T-helper 17 cell (primary cell): ENCODE data around the gene SEMA7A. TPM values are rescaled to one million over a fixed set of nuclear protein-coding genes. Genes with fewer than 3 reads are reported as not detected.
"Not testable (repeated sequence)": the region's sequence is repeated elsewhere in the genome, so short reads cannot be mapped to it uniquely, and the experiment has no call there.

Experiments used
- ATAC-seq: fragments of 150-1000 bp; cut with Tn5 transposase; 2 replicates; pipeline ENCODE4 v1.10.0; 2021; ENCODE audit warnings: mild to moderate bottlenecking, moderate library complexity
- DNase-seq, 3 donors: peaks; one replicate each; pipeline versions ENCODE4 v3.0.0 to v3.0.0-alpha.2; 2020 to 2021
- H3K9me3 ChIP-seq: one replicate; pipeline ENCODE4 v1.7.0; 2013; ENCODE audit warnings: low read length, mild to moderate bottlenecking; ENCODE audit not compliant: control insufficient read depth, poor library complexity, severe bottlenecking
- H3K27ac Mint-ChIP-seq: one replicate; pipeline ENCODE4 v1.8.0; 2022; ENCODE audit warnings: mild to moderate bottlenecking, moderate library complexity, mixed read lengths
- H3K27me3 Mint-ChIP-seq: one replicate; pipeline ENCODE4 v1.8.0; 2022; ENCODE audit warnings: mixed read lengths
- H3K36me3 Mint-ChIP-seq: one replicate; pipeline ENCODE4 v1.8.0; 2022; ENCODE audit warnings: low read depth, mixed read lengths
- H3K4me1 Mint-ChIP-seq: one replicate; pipeline ENCODE4 v1.8.0; 2022; ENCODE audit warnings: mild to moderate bottlenecking, mixed read lengths
- H3K4me3 Mint-ChIP-seq: one replicate; pipeline ENCODE4 v1.8.0; 2022; ENCODE audit warnings: mild to moderate bottlenecking, moderate library complexity, mixed read lengths
- total RNA-seq, 4 donors: library from RNA in 2 of 4; stranded (reverse) in 2 of 4; gene quantifications; one replicate each; pipeline ENCODE4 v1.2.3 and lab custom pipeline; 2022 to 2026

Gene SEMA7A
- 1 to 10 TPM; 2.2 to 3.6 TPM for total RNA-seq
- total RNA-seq (lab: John Stamatoyannopoulos, UW): 2.5 to 3.7 reads per million in 2 donors

DNA sequence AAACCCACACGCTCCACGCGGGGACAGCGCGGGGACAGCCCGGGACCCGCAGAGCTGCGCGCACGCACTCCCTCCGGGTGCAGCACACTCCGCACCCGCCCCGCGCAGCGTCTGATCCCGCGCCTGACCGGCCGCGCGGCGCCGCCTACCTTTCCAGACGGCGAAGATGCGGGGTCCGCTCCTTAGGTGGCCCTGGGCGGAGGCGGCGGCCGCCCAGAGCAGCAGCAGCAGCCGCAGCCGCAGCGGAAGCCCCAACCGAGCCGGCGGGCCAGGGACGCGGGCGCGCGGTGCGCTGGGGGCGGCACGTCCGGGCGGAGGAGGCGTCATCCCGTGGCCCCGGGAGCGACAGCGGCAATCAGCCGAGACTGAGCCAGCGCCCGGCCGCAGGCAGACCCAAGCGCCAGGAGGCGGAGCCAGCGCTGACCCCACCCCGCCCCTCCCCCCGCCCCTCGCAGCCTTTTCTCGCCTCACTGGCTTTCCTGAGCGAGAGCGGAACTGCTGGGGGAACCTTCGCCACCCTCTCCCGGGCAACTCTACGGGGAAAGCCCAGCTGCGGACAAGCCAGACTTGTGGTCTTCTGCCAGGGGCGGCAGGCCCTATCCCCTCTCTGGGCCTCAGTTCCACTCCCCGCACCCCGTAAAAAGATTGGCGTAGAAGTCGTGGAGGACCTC is at the start of gene SEMA7A:
SEMA7A (minus strand) TSS at position 367 of the 671 bp plus-strand sequence; CDS start at position 327, 40 bp downstream.
- Mint-ChIP-seq H3K4me3 (peak within 1 kb of the TSS; percentile 85), H3K27me3 (no peaks in the 10 kb centered on the region), H3K4me1 (peaks cover 18% of the 10 kb centered on the region), H3K27ac (no peak within 1 kb of the TSS), H3K36me3 (no peaks in the 10 kb centered on the region)
- ATAC-seq (peak; percentile 79), DNase-seq (peak; percentile 40 to 53 (median 51))
- no peaks in the 10 kb centered on the region for H3K9me3 ChIP-seq

DNA sequence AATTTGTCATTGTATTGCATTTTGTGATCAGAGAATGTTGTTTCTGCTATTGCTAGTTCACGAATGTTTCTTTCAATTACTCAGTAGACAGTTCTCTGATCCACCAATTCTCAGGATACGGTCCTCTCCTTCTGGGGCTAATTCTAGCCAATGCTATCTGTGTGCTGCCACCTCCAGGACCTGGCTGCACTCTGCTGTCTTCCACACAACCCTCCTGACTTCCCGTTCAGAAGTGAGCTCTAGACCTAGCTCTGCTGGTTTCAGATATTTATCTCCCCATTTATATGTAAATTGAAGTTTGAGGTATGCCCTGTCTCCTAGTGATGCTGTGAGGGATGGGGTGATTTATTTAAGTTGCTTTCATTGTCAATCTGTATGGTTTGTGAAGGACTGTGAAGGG is 48.9 kb upstream of the SEMA7A start:
- H3K4me1 Mint-ChIP-seq: peaks cover 3% of the 10 kb centered on the region
- DNase-seq: no peak
- no peaks in the 10 kb centered on the region for H3K9me3 ChIP-seq
- no peak for ATAC-seq
- H3K36me3 Mint-ChIP-seq: peaks cover 5% of the 10 kb centered on the region
- no peaks in the 10 kb centered on the region for H3K27me3 Mint-ChIP-seq
- H3K27ac Mint-ChIP-seq: no peak overlapping the region
- H3K4me3 Mint-ChIP-seq: no peak overlapping the region

DNA sequence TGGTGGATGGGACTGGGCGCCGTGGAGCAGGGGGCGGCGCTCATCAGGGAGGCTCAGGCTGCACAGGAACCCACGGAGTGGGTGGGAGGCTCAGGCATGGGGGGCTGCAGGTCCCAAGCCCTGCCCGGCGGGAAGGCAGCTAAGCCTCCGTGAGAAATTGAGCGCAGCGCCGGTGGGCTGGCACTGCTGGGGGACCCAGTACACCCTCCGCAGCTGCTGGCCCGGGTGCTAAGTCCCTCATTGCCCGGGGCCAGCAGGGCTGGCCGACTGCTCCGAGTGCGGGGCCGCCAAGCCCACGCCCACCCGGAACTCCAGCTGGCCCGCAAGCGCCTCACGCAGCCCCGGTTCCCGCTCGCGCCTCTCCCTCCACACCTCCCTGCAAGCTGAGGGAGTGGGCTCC is 46.6 kb upstream of the SEMA7A start:
- not testable (repeated sequence) for H3K36me3 Mint-ChIP-seq, H3K9me3 ChIP-seq, H3K27ac Mint-ChIP-seq, H3K4me1 Mint-ChIP-seq, H3K4me3 Mint-ChIP-seq, DNase-seq, ATAC-seq, H3K27me3 Mint-ChIP-seq

- H3K4me3 Mint-ChIP-seq, H3K27ac Mint-ChIP-seq, H3K27me3 Mint-ChIP-seq, ATAC-seq, H3K36me3 Mint-ChIP-seq, DNase-seq, H3K4me1 Mint-ChIP-seq, H3K9me3 ChIP-seq: not testable (repeated sequence)
Observed at GRCh38 chr15:74471621-74472020, 37.9 kb upstream of the SEMA7A start.

GRCh38 chr15:74470631-74471395 is 37.1 kb upstream of the SEMA7A start:
- no peak overlapping the region for H3K27ac Mint-ChIP-seq
- peaks cover 5% of the 10 kb centered on the region for H3K36me3 Mint-ChIP-seq
- H3K27me3 Mint-ChIP-seq: no peaks in the 10 kb centered on the region
- H3K4me3 Mint-ChIP-seq: no peak overlapping the region
- H3K9me3 ChIP-seq: no peaks in the 10 kb centered on the region
- peaks cover 4% of the 10 kb centered on the region for H3K4me1 Mint-ChIP-seq
- ATAC-seq (no peak), DNase-seq (no peak)

GRCh38 chr15:74468341-74469032 is 34.7 kb upstream of the SEMA7A start:
- Mint-ChIP-seq H3K36me3 (peaks cover 2% of the 10 kb centered on the region), H3K4me1 (peaks cover 4% of the 10 kb centered on the region), H3K27ac (no peak overlapping the region), H3K27me3 (no peaks in the 10 kb centered on the region), H3K4me3 (no peak overlapping the region)
- no peaks in the 10 kb centered on the region for H3K9me3 ChIP-seq
- DNase-seq: no peak
- no peak for ATAC-seq

GRCh38 chr15:74466570-74466969 is 32.8 kb upstream of the SEMA7A start:
- Mint-ChIP-seq H3K36me3 (peaks cover 2% of the 10 kb centered on the region), H3K4me3 (no peak overlapping the region), H3K27ac (no peak overlapping the region), H3K27me3 (no peaks in the 10 kb centered on the region), H3K4me1 (peaks cover 20% of the 10 kb centered on the region)
- DNase-seq (no peak), ATAC-seq (no peak)
- no peaks in the 10 kb centered on the region for H3K9me3 ChIP-seq

- Mint-ChIP-seq H3K36me3 (no peaks in the 10 kb centered on the region), H3K4me3 (no peak overlapping the region), H3K4me1 (peaks cover 29% of the 10 kb centered on the region), H3K27ac (no peak overlapping the region), H3K27me3 (no peaks in the 10 kb centered on the region)
- H3K9me3 ChIP-seq: no peaks in the 10 kb centered on the region
- no peak for DNase-seq
- no peak for ATAC-seq
Observed at GRCh38 chr15:74464897-74465296, 31.1 kb upstream of the SEMA7A start.

DNA sequence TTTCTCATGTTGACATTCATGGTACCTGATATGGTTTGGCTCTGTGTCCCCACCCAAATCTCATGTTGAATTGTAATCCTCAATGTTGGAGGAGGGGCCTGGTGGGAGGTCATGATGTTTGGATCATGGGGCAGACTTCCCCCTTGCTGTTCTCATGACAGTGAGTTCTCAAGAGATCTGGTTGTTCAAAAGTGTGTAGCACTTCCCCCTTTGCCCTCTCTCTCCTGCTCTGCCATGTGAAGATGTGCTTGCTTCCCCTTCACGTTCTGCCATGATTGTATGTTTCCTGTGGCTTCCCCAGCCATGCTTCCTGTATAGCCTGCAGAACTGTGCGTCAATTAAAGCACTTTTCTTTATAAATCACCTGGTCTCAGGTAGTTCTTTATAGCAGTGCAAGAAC is 30.5 kb upstream of the SEMA7A start:
- Mint-ChIP-seq H3K27me3 (no peaks in the 10 kb centered on the region), H3K36me3 (no peaks in the 10 kb centered on the region), H3K27ac (peak overlapping the region; percentile 9), H3K4me1 (peaks cover 29% of the 10 kb centered on the region), H3K4me3 (no peak overlapping the region)
- H3K9me3 ChIP-seq: no peaks in the 10 kb centered on the region
- ATAC-seq (no peak), DNase-seq (no peak)

GRCh38 chr15:74463634-74464033 is 29.9 kb upstream of the SEMA7A start:
- no peaks in the 10 kb centered on the region for H3K9me3 ChIP-seq
- Mint-ChIP-seq H3K4me1 (peaks cover 33% of the 10 kb centered on the region), H3K27me3 (no peaks in the 10 kb centered on the region), H3K4me3 (no peak overlapping the region), H3K27ac (no peak overlapping the region), H3K36me3 (peaks cover 4% of the 10 kb centered on the region)
- DNase-seq (no peak), ATAC-seq (no peak)

DNA sequence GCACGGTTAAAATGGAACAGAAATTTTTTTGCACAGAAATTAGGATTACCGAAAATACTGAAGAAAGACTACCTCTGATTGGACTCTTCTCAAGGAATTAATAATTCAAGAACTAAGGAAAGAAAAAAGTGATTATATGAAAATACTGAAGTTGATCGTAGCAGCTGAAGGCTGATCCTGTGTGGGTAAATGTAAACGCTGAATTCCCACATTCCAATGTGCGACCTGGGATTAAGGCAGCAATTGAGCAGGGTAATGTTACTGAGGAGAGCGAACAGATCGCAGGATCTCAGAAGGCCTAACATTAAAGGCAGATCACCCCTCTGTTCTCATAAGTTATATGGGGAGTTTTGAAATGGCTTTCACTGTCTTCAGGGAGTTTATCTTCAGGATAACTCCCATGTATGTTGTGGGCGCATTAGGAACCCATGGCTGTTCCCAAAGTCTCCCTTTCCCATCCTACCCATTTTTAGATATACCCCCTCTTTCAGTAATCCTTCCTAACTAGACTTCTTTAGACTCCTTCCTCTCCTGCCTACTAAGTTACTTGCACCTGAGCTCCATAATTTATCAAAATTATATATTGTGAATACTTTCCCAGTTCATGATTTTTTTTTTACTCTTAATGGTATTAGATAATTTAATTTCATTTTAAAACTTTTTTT is 28.2 kb upstream of the SEMA7A start:
- H3K9me3 ChIP-seq: no peaks in the 10 kb centered on the region
- peaks cover 33% of the 10 kb centered on the region for H3K4me1 Mint-ChIP-seq
- H3K36me3 Mint-ChIP-seq: peaks cover 4% of the 10 kb centered on the region
- ATAC-seq (no peak), DNase-seq (no peak)
- H3K27ac Mint-ChIP-seq: peak overlapping the region; percentile 98
- H3K27me3 Mint-ChIP-seq: no peaks in the 10 kb centered on the region
- H3K4me3 Mint-ChIP-seq: peak overlapping the region; percentile 94

DNA sequence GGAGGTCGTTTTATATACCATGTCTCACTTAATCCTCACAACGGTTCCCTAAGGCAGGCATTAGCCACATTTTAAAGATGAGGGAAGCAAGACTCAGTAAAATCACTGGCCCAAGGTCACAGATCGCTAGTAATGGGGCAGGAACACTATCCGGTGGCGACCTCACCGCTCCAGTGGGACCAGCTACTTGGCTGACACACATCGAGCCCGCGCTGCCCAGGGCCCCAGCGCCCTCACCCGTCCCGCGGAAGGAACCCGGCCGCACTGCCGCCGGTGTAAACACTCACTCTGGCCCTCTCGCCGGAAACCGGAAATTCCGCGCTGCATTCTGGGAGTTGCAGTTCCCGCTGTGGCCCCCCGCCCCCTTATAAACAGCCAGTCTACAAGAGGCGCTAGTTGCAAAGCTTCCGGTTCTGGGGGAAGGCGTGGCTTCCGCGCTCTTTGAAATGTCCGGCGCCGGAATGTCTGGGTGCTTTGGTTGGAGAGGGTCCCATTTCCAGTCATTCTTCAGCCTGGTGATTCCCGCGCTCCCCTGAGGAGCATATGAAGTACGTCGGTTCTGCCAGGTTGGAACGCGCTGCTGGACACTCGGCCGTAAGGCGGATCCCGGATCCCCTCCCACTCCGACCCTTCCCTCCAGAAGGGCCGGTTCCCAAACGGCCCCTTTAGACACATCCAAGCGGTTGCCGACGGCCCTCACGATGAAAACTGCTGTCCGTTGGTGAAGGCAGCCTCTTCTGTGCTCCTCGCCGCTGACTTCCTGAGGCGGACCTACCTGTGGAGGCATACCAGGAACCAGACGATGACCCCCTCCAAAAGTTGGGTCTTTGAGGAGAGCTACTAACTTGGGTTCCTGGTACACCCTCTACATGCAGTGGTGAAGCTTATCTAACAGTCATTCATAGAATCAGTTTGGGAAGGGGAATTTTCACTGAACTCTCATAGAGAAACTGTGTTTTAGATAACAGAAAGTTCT is 27.4 kb upstream of the SEMA7A start, which contains the start of gene UBL7:
UBL7 (minus strand) TSS at position 290 of the 976 bp plus-strand sequence. CDS start 2,293 bp downstream, outside the sequence.
- peak within 1 kb of the TSS; percentile 98 for H3K27ac Mint-ChIP-seq
- peak within 1 kb of the TSS; percentile 94 for H3K4me3 Mint-ChIP-seq
- no peaks in the 10 kb centered on the region for H3K27me3 Mint-ChIP-seq
- DNase-seq (peak; percentile 88 to 92 (median 88)), ATAC-seq (peak; percentile 99)
- H3K9me3 ChIP-seq: no peaks in the 10 kb centered on the region
- peaks cover 4% of the 10 kb centered on the region for H3K36me3 Mint-ChIP-seq
- peaks cover 33% of the 10 kb centered on the region for H3K4me1 Mint-ChIP-seq
